Lower leg skin (tissue), 3 donors: Measurements from ENCODE around the gene ZNF646.

Source experiments
- POLR2A ChIP-seq, 2 donors: fragments of 450-650 bp; IDR thresholded peaks; one replicate each; pipeline ENCODE4 v1.6.1; 2016 to 2017; ENCODE audit warnings: antibody characterized with exemption in 2 of 2, mild to moderate bottlenecking in 1 of 2, moderate library complexity in 1 of 2
- TF ChIP-seq, protein P1 (sequence below), 3 donors: fragments of 450-650 bp; IDR thresholded peaks; one replicate each; pipeline ENCODE4 v1.5.1; 2016; ENCODE audit warnings: antibody characterized with exemption in 3 of 3, mild to moderate bottlenecking in 3 of 3, moderate library complexity in 2 of 3

GRCh38 chr16:31108794-31109558 lies 34.8 kb downstream of the ZNF646 start:
- TF ChIP-seq, protein P1, sequence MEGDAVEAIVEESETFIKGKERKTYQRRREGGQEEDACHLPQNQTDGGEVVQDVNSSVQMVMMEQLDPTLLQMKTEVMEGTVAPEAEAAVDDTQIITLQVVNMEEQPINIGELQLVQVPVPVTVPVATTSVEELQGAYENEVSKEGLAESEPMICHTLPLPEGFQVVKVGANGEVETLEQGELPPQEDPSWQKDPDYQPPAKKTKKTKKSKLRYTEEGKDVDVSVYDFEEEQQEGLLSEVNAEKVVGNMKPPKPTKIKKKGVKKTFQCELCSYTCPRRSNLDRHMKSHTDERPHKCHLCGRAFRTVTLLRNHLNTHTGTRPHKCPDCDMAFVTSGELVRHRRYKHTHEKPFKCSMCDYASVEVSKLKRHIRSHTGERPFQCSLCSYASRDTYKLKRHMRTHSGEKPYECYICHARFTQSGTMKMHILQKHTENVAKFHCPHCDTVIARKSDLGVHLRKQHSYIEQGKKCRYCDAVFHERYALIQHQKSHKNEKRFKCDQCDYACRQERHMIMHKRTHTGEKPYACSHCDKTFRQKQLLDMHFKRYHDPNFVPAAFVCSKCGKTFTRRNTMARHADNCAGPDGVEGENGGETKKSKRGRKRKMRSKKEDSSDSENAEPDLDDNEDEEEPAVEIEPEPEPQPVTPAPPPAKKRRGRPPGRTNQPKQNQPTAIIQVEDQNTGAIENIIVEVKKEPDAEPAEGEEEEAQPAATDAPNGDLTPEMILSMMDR (IDR thresholded peaks at IDR 0.05) = no peak
- no peak for TF ChIP-seq POLR2A (IDR thresholded peaks at IDR 0.05)
